HG03520 (cell line): ENCODE data around the gene C1D.
"Not testable (repeated sequence)": the region's sequence is repeated elsewhere in the genome, so short reads cannot be mapped to it uniquely, and the experiment has no call there.

Source experiments
- ATAC-seq: cut with Tn5 transposase; IDR thresholded peaks from one replicate; pipeline ENCODE4 v1.9.1; 2021; ENCODE audit warnings: mild to moderate bottlenecking, moderate library complexity; ENCODE audit not compliant: unreplicated experiment

Gene C1D

GRCh38 chr2:68062680-68063387 is at the start of gene C1D:
Gene C1D, minus strand, starts transcription at chr2:68063004. Its CDS starts 15,694 bp downstream, at chr2:68047310.
- ATAC-seq, result peak; percentile 97

GRCh38 chr2:68110102-68110501 is 47.3 kb upstream of the C1D start:
- ATAC-seq, result peak; percentile 90

GRCh38 chr2:68108120-68108519 is 45.3 kb upstream of the C1D start:
- no peak for ATAC-seq

GRCh38 chr2:68107475-68107874 is 44.7 kb upstream of the C1D start:
- no peak for ATAC-seq

- no peak for ATAC-seq
Observed at GRCh38 chr2:68104111-68104835, 41.5 kb upstream of the C1D start.

- ATAC-seq, result no peak
Observed at GRCh38 chr2:68103709-68104055, 40.9 kb upstream of the C1D start.

- no peak for ATAC-seq
Observed at GRCh38 chr2:68103030-68103708, 40.4 kb upstream of the C1D start.

GRCh38 chr2:68100189-68100588 is 37.4 kb upstream of the C1D start:
- no peak for ATAC-seq

GRCh38 chr2:68099260-68099659 is 36.5 kb upstream of the C1D start:
- no peak for ATAC-seq

- no peak for ATAC-seq
Observed at GRCh38 chr2:68098291-68098797, 35.5 kb upstream of the C1D start.

GRCh38 chr2:68094111-68094510 is 31.3 kb upstream of the C1D start:
- ATAC-seq, result no peak

- no peak for ATAC-seq
Observed at GRCh38 chr2:68093634-68094033, 30.8 kb upstream of the C1D start.

- no peak for ATAC-seq
Observed at GRCh38 chr2:68091439-68092034, 28.7 kb upstream of the C1D start.

GRCh38 chr2:68089961-68090360 is 27.2 kb upstream of the C1D start:
- no peak for ATAC-seq

- ATAC-seq, result no peak
Observed at GRCh38 chr2:68088940-68089339, 26.1 kb upstream of the C1D start.

GRCh38 chr2:68086166-68086565 is 23.4 kb upstream of the C1D start:
- no peak for ATAC-seq

GRCh38 chr2:68083346-68083745 is 20.5 kb upstream of the C1D start:
- ATAC-seq, result no peak

GRCh38 chr2:68074050-68074449 is 11.2 kb upstream of the C1D start:
- no peak for ATAC-seq

GRCh38 chr2:68063797-68064646 is 1.2 kb upstream of the C1D start:
- not testable (repeated sequence) for ATAC-seq

GRCh38 chr2:68060652-68061051 is 2.2 kb downstream of the C1D start:
- ATAC-seq, result no peak
